HFF-Myc (cell line): ENCODE data around the gene INPP4B.

Source experiments
- DNase-seq: peaks from one replicate; pipeline ENCODE4 v3.0.0-alpha.2; 2011; ENCODE audit warnings: low read depth; ENCODE audit errors: extremely low read depth
- H3K4me3 ChIP-seq: replicated peaks from 2 replicates; pipeline ENCODE4 v1.5.1; 2011; ENCODE audit warnings: low read depth, mild to moderate bottlenecking, control low read depth, low read length
- CTCF ChIP-seq: IDR thresholded peaks from 2 replicates; pipeline ENCODE4 v1.5.1; 2012; ENCODE audit warnings: mild to moderate bottlenecking, low read depth, low read length, control low read depth; ENCODE audit errors: missing control alignments

INPP4B gene

GRCh38 chr4:142467088-142467487, 379.0 kb downstream of the INPP4B start:
- DNase-seq, result no peak
- H3K4me3 ChIP-seq, result no peak overlapping the region
- TF ChIP-seq CTCF, result no peak

- no peak for DNase-seq
- H3K4me3 ChIP-seq, result no peak overlapping the region
- no peak for TF ChIP-seq CTCF
These were observed 380.6 kb downstream of the INPP4B start for GRCh38 chr4:142465526-142465925.

- no peak for TF ChIP-seq CTCF
- no peak for DNase-seq
- no peak overlapping the region for H3K4me3 ChIP-seq
These were observed 382.9 kb downstream of the INPP4B start for GRCh38 chr4:142463206-142463605.

- H3K4me3 ChIP-seq, result no peak overlapping the region
- no peak for DNase-seq
- TF ChIP-seq CTCF, result no peak
These were observed 393.8 kb downstream of the INPP4B start for GRCh38 chr4:142452161-142452855.

- DNase-seq, result no peak
- no peak overlapping the region for H3K4me3 ChIP-seq
- TF ChIP-seq CTCF, result no peak
These were observed 396.2 kb downstream of the INPP4B start for GRCh38 chr4:142449771-142450373.

- no peak for TF ChIP-seq CTCF
- H3K4me3 ChIP-seq, result no peak overlapping the region
- no peak for DNase-seq
These were observed 399.1 kb downstream of the INPP4B start for GRCh38 chr4:142447009-142447408.
